Breast epithelium (tissue), 3 donors: ENCODE measurements around the gene ARMC9.

Experiments
- POLR2A ChIP-seq: fragments of 450-650 bp; IDR thresholded peaks from one replicate; pipeline ENCODE4 v1.6.1; 2016; ENCODE audit warnings: antibody characterized with exemption, mild to moderate bottlenecking, moderate library complexity
- POLR2AphosphoS5 ChIP-seq, 3 donors: sonication (generic); formaldehyde crosslinking; IDR thresholded peaks; one replicate each; pipeline ENCODE4 v1.6.1; 2017; ENCODE audit warnings: antibody characterized with exemption in 3 of 3
- TF ChIP-seq, protein P1 (sequence below), 3 donors: fragments of 450-650 bp; IDR thresholded peaks; one replicate each; pipeline ENCODE4 v1.5.1; 2016 to 2017; ENCODE audit warnings: antibody characterized with exemption in 3 of 3, mild to moderate bottlenecking in 3 of 3, moderate library complexity in 3 of 3

DNA sequence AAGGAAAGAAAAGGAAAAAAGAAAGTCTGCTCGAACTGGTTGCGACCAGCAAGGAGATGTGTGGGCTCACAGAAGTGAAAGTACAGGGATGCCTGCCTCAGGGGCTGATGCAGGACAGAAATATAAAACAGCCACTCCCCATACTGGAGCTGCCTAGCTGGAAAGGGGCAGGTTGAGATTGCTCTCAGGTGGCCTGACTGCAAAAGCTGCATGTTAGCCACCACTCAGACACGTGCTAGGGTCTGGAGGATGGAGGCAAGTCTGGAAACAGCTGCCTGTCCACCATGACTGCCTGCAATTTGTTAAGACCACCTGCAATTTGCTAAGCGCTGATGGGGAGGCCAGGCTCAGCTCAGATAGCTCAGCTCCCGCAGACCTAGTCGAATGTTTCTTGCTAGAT lies 215.0 kb downstream of the ARMC9 start:
- TF ChIP-seq, protein P1, sequence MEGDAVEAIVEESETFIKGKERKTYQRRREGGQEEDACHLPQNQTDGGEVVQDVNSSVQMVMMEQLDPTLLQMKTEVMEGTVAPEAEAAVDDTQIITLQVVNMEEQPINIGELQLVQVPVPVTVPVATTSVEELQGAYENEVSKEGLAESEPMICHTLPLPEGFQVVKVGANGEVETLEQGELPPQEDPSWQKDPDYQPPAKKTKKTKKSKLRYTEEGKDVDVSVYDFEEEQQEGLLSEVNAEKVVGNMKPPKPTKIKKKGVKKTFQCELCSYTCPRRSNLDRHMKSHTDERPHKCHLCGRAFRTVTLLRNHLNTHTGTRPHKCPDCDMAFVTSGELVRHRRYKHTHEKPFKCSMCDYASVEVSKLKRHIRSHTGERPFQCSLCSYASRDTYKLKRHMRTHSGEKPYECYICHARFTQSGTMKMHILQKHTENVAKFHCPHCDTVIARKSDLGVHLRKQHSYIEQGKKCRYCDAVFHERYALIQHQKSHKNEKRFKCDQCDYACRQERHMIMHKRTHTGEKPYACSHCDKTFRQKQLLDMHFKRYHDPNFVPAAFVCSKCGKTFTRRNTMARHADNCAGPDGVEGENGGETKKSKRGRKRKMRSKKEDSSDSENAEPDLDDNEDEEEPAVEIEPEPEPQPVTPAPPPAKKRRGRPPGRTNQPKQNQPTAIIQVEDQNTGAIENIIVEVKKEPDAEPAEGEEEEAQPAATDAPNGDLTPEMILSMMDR (IDR thresholded peaks at IDR 0.05), result no peak
- TF ChIP-seq POLR2AphosphoS5 (IDR thresholded peaks at IDR 0.05), result no peak
- TF ChIP-seq POLR2A, result no peak
